Measurements from ENCODE around the gene TCF12. TPM values are rescaled to one million over a fixed set of nuclear protein-coding genes. Genes with fewer than 3 reads are reported as not detected.

The TCF12 gene
- total and polyA plus RNA-seq, 8 donors = 7.7 to 67.4 (median 27.3) TPM

GRCh38 chr15:56923174-56923591, 4.7 kb downstream of the TCF12 start:
- TF ChIP-seq CTCF (IDR thresholded peaks at IDR 0.05) = no peak
- Histone ChIP-seq H3K4me3 (no peak overlapping the region), H3K4me1 (peaks cover 0 to 37% (median 33%) of the 10 kb centered on the region in 3 donors), H3K27me3 (no peaks in the 10 kb centered on the region), H3K27ac (no peak overlapping the region), H3K9me3 (no peaks in the 10 kb centered on the region), H3K36me3 (peaks cover 0 to 5% (median 0%) of the 10 kb centered on the region in 3 donors)
- FAIRE-seq (no peak), DNase-seq (no peak), ATAC-seq (no peak)
- intact Hi-C loops (cut with DNase I) = no loop called here
- WGBS, 2 donors = 42 to 55% methylated on average over 3 of the region's 3 CpGs

DNA sequence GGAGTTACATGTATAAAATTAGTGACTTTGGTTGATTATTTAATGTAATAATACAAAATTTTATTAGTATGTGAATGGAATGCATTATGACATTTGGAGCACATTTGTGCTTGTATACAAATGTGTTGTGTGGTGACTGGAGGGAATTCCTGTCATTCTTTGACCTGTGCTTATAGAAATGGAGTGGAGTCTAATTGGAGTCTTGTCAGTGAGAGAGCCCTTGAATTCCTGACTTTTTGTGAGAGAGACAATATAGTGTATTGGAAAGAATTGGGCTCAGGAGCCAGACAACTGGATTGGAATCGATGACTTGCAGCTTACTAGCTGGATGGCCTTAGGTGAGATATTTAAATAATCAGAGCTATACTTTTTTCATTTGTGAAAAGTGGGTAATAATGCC, 9.4 kb downstream of the TCF12 start:
- peaks cover 13 to 31% (median 20%) of the 10 kb centered on the region in 3 donors for H3K4me1 ChIP-seq
- intact Hi-C loops (cut with DNase I) = no loop called here

GRCh38 chr15:56929399-56929798, 11.0 kb downstream of the TCF12 start:
- ATAC-seq = no peak
- Histone ChIP-seq H3K27me3 (no peaks in the 10 kb centered on the region), H3K27ac (no peak overlapping the region), H3K9me3 (no peaks in the 10 kb centered on the region), H3K4me1 (peaks cover 12 to 25% (median 13%) of the 10 kb centered on the region in 3 donors), H3K36me3 (no peaks in the 10 kb centered on the region), H3K4me3 (no peak overlapping the region)
- no peak for TF ChIP-seq CTCF (IDR thresholded peaks at IDR 0.05)
- intact Hi-C loops (cut with DNase I) = no loop called here
- FAIRE-seq = no peak
- no peak for DNase-seq

More for the DNA sequence above, 9.4 kb downstream of the TCF12 start:
- 85 to 97% methylated on average over 1 of the region's 1 CpG for WGBS, 2 donors
- FAIRE-seq (no peak), DNase-seq (no peak), ATAC-seq (no peak)
- H3K36me3 ChIP-seq = no peaks in the 10 kb centered on the region
- TF ChIP-seq CTCF (IDR thresholded peaks at IDR 0.05) = no peak
- no peak overlapping the region for H3K27ac ChIP-seq
- H3K27me3 ChIP-seq = no peaks in the 10 kb centered on the region
- no peaks in the 10 kb centered on the region for H3K9me3 ChIP-seq
- no peak overlapping the region for H3K4me3 ChIP-seq

GRCh38 chr15:56929933-56930332, 11.5 kb downstream of the TCF12 start:
- intact Hi-C loops (cut with DNase I) = no loop called here
- H3K27ac ChIP-seq = no peak overlapping the region
- H3K9me3 ChIP-seq = no peaks in the 10 kb centered on the region
- 96 to 98% methylated on average over 3 of the region's 3 CpGs for WGBS, 2 donors
- TF ChIP-seq CTCF (IDR thresholded peaks at IDR 0.05) = no peak
- peaks cover 12 to 25% (median 13%) of the 10 kb centered on the region in 3 donors for H3K4me1 ChIP-seq
- H3K36me3 ChIP-seq = no peaks in the 10 kb centered on the region
- no peak for FAIRE-seq
- no peak for ATAC-seq
- no peak overlapping the region for H3K4me3 ChIP-seq
- H3K27me3 ChIP-seq = no peaks in the 10 kb centered on the region
- DNase-seq = no peak

DNA sequence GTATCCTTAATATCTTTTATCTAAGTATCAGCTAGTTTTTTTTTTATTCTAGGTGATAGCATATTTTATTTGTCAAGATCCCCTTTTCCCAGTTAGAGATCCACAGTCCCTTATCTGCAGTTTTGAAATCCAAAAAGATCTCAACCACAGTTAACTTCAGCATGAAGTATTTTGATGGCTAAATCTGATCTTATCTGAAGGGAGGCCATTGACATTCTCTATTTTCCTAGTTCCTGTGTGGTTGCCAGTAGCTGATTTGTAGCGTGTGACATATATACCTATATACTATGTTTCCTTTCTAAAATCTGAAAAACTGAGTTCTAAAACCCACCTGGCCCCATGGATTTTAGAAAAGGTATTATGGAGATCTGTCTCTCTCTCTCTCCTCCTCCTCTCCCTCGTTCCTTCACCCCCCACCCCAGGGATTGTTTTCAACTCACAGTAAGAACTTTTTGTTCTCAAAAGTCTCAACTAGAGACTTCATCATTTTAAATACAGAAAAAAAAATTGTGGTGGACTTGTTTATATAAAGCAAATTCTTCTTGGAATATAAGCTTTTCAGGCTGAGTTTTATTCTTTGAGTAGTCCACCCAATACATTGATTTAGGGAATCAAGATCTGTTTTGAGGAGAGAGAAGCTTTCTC, 12.3 kb downstream of the TCF12 start:
- DNase-seq (no peak), ATAC-seq (no peak), FAIRE-seq (no peak)
- intact Hi-C loops (cut with DNase I) = no loop called here
- 85 to 88% methylated on average over 2 of the region's 2 CpGs for WGBS, 2 donors
- Histone ChIP-seq H3K4me1 (peaks cover 12 to 25% (median 13%) of the 10 kb centered on the region in 3 donors), H3K4me3 (no peak overlapping the region), H3K9me3 (no peaks in the 10 kb centered on the region), H3K27ac (no peak overlapping the region), H3K27me3 (no peaks in the 10 kb centered on the region), H3K36me3 (no peaks in the 10 kb centered on the region)
- TF ChIP-seq CTCF (IDR thresholded peaks at IDR 0.05) = no peak

All from pancreas (tissue), 10 donors.